ENCODE measurements around the gene ALK.
"Not testable (repeated sequence)": the region's sequence is repeated elsewhere in the genome, so short reads cannot be mapped to it uniquely, and the experiment has no call there.

ALK gene

DNA sequence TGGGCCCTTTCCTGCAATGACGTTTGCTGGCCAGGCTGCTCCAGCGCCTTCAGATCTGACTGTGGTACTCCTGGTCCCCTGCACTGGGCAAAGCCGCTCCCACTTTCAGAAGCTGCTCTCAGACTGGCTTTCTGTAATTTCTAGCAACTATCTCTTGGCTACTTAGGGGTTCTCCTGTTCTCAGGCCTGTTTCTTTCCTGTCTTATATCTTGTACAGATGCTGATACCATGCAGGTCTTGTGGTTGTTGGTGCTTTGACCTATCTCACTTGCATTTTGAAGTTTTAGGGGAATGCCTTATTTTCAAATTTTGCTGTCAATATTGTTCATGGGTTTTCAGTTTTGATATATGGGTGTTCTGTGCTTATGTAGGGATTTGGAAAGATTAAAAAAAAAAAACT, 660.4 kb downstream of the ALK start:
- DNase-seq: no peak

DNA sequence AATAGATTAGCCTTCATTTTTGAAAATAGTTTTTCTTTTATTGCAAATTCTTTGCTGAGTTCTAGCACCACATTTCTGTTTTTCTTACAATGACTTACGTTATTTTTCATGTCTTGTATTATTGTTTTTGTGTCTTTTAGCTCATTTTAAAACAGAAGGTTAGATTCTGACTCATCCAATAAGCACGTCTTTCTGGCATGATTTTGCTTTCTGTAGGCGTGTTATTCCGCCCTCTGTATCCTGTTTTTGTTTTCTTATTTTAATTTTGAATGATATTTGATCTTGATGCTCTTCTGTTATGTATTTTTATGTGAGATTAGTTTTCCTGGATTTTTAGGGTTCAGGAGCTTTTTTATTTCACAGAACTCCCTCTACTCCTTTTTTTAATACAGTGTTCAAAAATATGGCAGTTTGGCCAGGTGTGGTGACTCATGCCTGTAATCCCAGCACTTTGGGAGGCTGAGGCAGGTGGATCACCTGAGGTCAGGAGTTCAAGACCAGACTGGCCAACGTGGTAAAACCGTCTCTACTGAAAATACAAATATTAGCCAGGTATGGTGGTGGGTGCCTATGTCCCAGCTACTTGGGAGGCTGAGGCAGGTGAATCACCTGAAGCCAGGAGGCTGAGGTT, 661.1 kb downstream of the ALK start:
- DNase-seq: no peak

DNA sequence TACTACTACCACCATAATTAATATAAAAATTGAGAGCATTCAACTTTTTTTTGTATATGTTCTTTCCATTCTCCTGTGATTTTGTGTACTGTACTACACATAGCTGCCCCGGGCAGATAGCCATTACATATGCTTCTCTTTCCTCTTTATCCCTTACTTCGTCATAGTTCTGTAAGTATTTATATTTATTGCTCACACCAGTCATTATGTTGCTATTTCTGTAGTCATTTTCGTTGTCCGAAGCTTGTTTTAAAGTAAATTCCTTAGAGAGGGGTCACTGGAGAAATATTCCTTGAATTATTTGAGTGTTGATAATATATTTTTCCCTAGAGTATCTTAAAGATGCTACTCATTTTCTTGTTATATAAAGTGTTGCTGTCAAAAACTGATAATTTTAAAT, 662.2 kb downstream of the ALK start:
- no peak for DNase-seq

DNA sequence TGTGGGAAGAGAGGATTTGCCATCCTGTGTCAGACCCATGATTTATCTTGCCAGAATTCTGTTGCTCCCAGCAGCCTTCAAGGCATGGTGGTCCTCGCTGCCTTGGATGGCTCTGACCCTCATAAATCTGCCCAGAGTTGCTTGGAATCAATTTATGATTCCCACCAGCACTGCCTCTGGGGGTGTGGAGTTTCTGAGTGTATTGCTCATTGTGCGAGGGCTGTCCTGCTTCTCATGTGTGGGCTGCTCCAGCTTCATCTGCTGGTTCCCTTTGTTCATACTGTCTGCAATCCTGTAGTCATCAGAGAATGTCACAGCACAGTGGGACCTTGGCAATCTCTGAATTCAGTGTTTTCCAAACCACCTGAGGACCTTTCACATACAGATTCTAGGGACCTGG, 666.4 kb downstream of the ALK start:
- DNase-seq: no peak

DNA sequence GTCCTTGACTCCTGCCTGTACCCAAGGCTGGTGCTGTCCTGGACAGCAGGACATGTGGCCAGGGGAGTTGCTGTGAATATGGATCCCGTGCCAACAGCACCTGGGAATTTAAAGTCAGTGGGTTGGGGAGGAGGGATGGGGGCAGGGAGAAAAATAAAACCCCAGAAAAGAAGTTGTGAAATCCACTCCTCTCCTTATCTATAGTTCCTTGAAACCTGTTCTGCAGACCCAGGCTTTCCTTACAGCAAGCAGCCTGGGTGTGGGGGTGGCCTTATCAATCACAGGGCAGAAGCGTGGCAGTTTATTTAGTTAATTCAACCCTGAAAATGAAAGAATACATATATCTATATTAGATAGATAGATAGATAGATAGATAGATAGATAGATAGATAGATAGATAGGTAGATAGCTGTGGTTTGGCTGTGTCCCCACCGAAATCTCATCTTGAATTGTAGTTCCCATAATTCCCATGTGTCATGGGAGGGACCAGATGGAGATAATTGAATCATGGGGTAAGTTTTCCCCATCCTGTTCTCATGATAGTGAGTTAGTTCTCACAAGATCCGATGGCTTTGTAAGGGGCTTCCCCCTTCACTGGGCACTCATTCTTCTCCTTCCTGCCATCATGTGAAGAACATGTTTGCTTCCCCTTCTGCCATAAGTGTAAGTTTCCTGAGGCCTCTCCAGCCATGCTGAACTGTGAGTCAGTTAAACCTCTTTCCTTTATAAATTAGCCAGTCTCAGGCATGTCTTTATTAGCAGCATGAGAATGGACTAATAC, 667.7 kb downstream of the ALK start:
- DNase-seq: not testable (repeated sequence)

DNA sequence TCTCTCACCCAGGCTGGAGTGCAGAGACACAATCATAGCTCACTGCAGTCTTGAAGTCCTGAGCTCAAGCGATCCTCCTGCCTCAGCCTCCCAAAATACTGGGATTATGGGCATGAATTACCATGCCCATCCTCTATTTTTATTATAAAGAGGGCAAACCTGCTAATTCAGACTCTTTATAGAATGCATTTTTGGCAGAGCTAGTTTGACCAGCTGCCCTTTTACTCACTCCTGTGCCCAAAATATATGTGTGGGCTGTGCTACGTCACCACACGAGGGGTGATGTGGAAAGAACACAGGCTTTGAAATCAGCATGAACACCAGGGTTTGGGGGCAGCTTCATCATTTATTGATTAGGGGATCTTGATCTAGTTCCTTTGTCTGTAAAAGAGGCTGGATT, 668.4 kb downstream of the ALK start:
- DNase-seq: no peak

DNA sequence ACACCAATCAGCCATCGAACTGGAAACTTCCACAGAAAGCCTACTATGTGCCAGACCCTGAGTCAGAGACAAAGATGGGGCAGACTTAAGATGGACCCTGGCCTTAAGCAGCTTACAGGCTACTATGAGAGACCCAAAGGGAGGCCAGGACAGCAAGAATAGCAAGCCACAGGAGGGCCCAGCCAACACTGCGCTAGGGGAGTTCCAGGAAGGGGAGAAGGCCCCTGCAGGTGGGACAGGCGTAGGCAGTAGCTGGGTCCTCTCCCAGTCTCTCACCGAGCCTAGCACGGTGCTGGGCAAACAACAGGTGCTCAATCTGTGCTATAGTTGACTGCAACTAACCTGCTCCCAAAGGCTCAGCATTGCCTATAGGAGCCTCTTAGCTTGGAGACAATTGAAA, 670.0 kb downstream of the ALK start:
- DNase-seq: no peak

DNA sequence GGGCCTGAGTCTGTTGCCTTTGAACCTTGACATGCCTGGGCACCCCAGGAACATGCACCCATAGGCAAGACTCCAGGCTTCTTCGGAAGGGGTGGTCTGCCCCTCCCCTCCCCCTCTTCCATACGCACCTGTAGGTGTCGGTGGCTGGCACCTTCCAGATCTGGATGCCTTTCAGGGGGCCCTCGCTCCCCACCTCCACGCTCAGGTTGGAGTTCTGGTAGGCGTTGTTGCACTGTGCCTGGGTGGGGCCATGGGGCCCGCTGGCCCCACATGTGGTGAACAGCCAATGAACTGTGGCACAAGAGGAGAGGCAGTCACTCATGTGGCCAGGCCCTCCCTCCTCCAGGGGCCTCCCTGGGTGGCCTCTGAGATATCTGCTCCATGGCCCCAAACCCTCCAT, 670.4 kb downstream of the ALK start:
- no peak for DNase-seq

DNA sequence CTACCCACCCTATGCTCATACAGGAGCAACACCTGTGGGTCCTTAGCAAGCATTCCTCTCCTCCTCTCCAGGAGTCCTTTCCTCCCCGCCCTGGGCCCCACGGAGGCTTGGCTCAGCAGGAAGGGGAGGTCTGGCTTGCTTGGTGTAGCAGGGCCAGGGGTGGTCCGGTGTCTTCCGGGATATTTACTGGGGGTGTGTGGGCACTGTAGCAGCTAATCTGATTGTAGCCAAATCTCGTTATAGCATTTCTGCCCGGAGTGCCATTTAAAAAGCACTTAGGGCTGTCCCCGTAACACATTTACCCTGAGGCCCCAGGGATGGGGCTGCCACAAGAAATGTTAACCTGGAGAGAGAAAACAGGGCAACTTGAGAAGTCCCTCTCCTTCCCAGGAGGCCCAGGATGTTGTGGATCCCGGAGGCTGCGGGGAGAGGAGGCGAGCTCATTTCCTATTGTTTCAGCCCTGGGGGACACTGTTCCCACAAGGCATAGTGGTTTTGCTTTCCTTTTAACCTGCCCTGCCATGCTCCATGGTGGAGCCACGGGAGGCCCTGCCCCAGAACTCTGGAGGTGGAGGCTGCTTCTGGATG, 671.6 kb downstream of the ALK start:
- no peak for DNase-seq

DNA sequence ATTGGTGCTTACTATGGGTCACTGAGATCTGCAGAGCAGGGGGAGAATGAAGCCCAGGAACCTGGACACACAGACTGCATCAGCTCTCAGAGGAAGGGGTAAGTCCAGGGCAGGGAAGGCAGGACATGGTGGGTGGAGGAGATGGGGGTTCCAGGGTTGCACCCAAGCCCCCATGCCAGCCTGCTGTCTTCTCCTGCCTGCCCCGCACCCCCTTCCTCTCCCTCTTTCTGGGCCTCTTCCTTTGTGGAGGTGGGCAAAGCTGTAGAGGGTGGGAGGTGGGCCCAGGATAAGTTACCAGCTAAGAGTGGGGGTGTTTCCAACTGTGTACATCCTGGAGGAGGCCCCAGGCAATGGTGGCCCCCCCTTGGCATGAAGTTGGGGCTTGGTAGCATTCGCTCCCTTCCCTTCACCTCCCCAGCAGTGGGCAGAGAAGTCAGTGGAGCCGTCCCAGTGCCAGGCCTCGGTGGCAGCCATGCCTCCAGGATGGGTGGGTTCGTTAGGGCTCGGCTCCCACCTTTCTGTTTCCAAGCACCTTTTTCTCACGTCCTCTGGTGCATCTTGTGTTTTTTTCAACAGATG, 674.0 kb downstream of the ALK start:
- no peak for DNase-seq

DNA sequence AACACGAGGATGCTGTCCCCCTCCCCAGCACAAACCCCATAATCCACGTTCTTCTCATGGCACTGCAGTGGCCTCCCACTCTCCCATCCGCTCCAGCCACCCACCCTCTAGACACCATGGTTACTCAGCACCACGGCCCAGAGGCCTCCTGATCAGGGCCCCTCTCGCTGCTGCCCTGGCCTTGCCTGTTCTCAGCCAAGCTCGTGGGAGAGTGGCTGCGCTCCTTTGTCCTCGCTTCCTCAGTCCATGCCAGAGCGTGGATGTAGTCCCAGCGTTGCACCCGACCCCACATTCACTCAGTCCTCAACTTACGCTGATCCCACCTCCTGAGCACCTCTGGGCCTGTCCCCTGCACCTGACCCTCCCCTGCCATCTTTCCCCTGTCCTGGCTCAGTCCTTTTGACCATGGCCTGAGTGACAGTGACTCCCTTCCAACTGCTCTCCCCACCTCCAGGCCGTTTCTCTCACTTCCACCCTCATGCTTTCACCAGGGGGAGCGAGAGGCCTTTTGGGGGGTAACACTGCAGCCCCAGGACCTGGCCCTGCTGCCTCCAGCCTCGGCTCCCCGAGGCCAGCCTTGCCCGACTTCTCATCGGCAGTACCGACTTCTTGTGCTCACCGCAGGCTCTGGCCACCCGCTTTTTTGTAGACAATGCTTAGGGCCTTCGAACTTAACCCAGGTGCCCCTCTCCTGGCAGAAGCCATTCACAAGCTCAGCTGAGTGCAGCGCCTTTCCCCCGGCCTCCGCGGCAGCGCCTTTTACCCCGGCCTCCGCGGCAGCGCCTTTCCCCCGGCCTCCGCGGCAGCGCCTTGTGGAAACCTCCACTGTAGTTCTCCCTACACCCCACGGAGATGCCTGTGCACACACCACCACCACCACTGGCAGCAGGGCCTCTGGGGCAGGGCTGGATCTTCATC, 674.7 kb downstream of the ALK start:
- DNase-seq: no peak

DNA sequence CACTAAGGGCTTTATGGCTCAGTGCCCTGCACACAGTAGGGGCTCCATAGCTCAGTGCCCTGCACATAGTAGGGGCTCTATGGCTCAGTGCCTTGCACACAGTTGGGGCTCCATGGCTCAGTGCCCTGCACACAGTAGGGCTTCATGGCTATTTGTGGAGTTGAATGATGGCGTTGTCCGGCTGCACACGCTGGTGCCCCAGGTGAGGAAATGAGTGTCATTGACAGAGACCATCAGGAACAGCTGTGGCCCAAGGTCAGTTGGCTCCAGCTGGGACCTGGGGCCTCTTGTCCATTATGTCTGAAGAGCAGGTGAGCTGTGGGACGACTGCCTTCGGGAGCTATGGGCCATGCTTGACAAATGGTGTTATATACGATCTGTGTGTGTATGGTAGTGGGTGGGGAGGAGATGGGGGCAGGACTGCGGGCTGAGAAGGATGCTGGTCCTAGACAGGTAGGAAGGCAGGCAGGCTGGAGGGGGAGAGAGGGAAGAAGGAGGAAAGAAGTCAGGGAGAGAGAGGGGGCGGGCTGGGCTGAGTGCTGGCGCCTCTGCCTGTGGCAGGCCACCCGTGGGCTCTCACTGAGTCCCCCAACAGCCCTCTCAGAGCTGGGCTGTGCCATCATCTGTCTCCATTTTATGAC, 675.5 kb downstream of the ALK start:
- DNase-seq: no peak

DNA sequence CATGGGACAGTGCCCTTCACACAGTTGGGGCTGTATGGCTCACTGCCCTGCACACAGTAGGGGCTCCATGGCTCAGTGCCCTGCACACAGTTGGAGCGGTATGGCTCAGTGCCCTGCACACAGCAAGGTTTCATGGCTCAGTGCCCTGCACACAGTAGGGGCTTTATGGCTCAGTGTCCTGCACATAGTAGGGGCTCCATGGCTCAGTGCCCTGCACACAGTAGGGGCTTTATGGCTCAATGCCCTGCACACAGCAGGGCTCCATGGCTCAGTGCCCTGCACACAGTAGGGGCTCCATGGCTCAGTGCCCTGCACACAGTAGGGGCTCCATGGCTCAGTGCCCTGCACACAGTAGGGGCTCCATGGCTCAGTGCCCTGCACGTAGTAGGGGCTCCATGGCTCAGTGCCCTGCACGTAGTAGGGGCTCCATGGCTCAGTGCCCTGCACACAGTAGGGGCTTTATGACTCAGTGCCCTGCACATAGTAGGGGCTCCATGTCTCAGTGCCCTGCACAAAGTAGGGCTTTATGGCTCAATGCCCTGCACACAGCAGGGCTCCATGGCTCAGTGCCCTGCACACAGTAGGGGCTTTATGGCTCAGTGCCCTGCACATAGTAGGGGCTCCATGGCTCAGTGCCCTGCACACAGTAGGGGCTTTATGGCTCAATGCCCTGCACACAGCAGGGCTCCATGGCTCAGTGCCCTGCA, 676.2 kb downstream of the ALK start:
- DNase-seq: not testable (repeated sequence)

DNA sequence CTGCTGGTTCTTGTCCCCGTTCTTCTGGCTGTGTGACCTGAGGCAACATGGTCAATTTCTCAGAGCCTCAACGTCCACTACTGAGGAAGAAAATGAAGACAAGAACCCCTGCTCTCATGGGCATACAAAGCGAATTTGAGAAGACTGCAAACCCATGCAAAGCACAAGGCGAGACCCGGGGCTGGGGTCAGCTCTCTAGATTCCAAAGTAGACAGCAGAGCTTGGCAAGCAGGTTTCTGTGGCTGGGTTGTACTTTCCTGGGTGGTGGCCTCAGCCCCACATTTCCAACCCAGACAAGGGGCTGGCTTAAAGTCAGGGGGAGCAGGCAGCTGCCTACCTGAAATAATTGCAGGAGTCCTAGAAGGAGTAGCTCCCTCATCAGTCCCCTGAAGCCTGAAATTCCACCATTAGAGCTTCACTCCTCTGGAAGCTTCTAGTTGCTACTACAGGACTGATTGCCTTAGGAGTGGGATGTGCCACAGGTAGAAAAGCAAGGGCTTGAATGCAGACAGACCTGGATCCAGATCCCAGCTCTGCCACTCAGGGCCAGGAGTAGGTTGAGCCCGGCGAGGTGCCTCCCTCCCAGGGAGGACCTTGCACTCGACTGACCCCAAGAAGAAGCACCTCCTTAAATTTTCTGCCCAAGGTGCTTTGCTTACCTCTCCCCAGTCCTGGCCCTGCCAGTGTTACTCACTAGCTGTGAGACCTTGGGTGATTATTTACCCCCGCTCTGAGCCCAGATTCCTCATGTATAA, 678.6 kb downstream of the ALK start:
- DNase-seq: no peak

DNA sequence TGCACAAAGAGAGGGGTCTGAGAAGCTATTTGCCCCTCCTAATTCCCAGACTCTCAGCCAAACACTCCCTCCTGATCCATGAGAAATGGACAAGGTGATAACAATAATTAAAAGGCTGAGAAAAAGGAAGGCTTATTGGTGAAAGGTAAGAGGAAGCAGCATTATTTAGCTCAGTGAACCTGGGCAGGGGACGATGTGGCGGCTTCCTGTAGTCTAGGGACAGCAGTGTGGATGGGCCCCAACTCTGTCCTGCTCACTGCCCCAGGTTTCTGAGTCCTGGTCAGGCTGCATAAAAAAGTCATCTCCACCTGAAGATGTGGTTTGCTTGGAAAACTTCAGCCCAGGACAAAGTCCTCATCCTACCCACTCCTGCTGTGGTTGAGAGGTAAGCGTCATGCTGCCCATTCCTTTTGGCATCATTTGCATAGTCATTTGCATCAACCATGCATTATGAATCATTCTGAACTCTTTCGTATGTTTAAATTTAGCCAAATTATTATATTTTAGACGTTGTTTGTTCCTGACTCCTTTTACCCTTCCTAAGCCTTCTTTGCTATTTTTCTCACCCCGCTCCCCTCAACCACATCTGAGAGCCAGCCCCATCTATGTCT, 679.3 kb downstream of the ALK start:
- DNase-seq: no peak

DNA sequence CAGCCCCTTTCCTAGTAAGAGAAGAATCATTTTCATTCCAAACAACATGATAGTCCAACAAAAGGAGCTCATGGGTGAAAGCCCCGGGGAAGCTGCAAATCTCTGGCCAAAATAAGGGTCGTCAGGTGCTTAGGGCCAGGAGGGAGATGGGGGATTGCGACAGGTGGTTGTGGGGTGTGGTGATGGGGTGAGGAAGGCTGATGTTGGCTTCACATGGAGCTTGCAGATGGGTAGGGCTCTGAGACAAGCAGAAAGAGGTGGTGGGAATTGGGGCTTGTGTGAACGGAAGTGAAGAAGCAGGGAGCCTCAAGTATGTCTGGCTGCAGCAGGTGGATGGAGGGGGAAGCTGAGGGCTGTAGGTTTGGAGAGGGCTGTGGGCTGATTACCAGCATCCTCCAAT, 680.0 kb downstream of the ALK start:
- no peak for DNase-seq

DNA sequence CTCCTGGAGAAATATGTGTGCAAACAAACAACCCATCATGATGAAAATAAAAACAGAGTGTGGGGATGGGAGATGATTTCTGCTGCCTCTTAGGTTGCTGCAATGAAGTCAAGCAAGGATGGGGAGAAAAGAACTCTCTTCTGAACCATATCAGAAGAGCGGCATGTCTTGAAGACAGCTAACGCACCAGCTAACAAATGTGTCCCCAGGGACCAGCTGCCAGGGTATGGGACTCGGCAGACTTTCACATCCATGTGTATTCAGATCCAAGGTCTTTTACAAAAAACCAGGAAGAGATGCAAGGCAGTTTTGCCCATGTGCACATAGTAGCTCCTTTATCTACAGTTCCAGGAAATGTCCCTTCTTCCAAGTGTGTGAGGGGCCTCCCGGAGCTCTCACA, 680.8 kb downstream of the ALK start:
- no peak for DNase-seq

DNA sequence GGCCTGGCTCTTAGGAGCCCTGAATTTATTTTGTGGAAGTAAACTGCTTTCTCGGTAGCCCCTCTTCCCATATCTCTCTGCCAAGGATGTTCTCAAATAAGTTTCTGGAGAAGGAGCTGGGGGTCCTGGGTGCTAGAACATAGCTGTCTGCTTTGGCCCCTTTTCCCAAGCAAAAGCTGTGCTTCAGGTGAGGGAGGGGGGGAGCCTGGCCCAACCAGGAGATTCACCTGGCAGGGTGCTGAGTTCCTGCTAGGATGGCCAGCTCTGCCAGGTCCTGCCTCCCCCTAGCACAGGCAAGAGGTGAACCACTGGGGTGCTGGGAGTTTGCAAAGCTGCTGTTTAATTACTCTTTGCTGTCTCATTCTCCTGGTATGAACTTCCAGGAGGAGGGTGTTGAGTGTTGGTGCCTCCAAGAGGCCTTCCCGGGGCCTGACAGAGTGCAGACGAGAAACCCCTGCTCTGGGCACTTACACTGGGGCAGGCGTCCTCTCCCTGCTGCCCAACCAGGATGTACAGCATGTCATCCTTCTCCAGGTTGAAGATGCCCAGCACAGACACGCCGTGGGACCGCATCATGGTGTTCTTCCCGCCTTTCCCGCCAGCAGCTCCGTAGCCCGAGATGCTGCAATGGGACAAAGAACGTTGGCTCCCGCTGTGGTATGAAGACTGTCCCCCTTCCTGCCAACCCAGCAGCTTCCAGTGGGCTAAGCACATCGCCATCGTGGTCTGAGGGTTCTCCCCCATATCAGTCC, 682.0 kb downstream of the ALK start:
- no peak for DNase-seq

DNA sequence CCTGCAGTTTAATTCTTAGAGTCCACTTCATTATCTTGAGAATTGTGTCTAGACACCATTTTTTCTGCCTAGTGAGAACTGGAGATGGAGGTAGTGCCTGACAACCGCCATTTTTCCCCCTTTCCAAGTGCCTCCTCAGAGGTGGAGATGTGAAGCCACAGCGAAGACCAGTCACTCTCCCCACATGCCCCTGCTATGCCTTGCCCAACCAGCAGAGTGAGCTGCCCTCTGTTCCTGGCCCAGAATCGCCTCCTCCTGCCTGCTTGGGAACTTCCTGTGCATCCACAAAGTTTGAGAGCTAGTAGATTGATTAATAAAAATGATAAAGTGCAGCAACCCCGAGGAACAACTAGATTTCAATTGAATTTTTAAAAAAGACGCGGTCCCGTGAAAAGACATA, 682.9 kb downstream of the ALK start:
- no peak for DNase-seq

DNA sequence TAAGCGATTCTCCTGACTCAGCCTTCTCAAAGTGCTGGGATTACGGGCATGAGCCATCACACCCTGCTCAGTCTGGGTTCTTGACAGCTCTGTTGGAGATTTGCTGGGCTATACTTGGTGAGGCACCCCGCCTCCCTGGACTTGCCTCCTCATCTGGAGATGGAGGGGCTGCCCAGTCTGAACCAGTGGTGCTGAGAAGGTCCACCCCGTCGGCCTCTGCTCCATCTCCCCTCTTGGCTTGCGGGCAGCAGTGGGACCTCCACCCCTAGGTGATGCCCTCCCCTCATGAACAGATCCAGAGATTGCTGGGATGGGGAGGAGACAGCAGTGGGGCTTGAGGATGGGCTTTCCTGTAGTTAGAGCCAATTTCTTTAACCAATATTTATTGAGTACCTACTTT, 685.3 kb downstream of the ALK start:
- no peak for DNase-seq

Measured in effector CD4-positive, alpha-beta T cell (primary cell).